HG03469 (cell line): ENCODE data around the gene C9orf85.
"Not testable (repeated sequence)": the region's sequence is repeated elsewhere in the genome, so short reads cannot be mapped to it uniquely, and the experiment has no call there.

ENCODE experiments used
- ATAC-seq: cut with Tn5 transposase; IDR thresholded peaks from one replicate; pipeline ENCODE4 v1.9.1; 2021; ENCODE audit warnings: mild to moderate bottlenecking, moderate library complexity, moderate number of reproducible peaks; ENCODE audit not compliant: unreplicated experiment

C9orf85 gene

GRCh38 chr9:71937070-71937625 is 25.7 kb downstream of the C9orf85 start:
- no peak for ATAC-seq

- ATAC-seq: no peak
Observed at GRCh38 chr9:71937898-71938297, 26.5 kb downstream of the C9orf85 start.

GRCh38 chr9:71941060-71941568 is 29.7 kb downstream of the C9orf85 start:
- ATAC-seq: no peak

GRCh38 chr9:71941998-71942567 is 30.6 kb downstream of the C9orf85 start:
- ATAC-seq: no peak

GRCh38 chr9:71944754-71945375 is 33.4 kb downstream of the C9orf85 start:
- no peak for ATAC-seq

GRCh38 chr9:71954652-71955051 is 43.2 kb downstream of the C9orf85 start:
- not testable (repeated sequence) for ATAC-seq

GRCh38 chr9:71955300-71955915 is 44.0 kb downstream of the C9orf85 start:
- ATAC-seq: no peak

- no peak for ATAC-seq
Observed at GRCh38 chr9:71962328-71962727, 50.9 kb downstream of the C9orf85 start.

GRCh38 chr9:71963471-71963996 is 52.1 kb downstream of the C9orf85 start:
- not testable (repeated sequence) for ATAC-seq

- no peak for ATAC-seq
Observed at GRCh38 chr9:71965403-71965802, 54.0 kb downstream of the C9orf85 start.

GRCh38 chr9:71966601-71967000 is 55.2 kb downstream of the C9orf85 start:
- ATAC-seq: no peak

GRCh38 chr9:71968541-71969090 is 57.2 kb downstream of the C9orf85 start:
- ATAC-seq: no peak

GRCh38 chr9:71975833-71976232 is 64.4 kb downstream of the C9orf85 start:
- ATAC-seq: no peak

GRCh38 chr9:71977003-71977402 is 65.6 kb downstream of the C9orf85 start:
- no peak for ATAC-seq

GRCh38 chr9:71980266-71981190 is 69.1 kb downstream of the C9orf85 start:
- no peak for ATAC-seq

- no peak for ATAC-seq
Observed at GRCh38 chr9:71981944-71982343, 70.5 kb downstream of the C9orf85 start.

- no peak for ATAC-seq
Observed at GRCh38 chr9:71984403-71984802, 73.0 kb downstream of the C9orf85 start.

- no peak for ATAC-seq
Observed at GRCh38 chr9:71984831-71985281, 73.4 kb downstream of the C9orf85 start.

- ATAC-seq: no peak
Observed at GRCh38 chr9:71985297-71985911, 74.0 kb downstream of the C9orf85 start.

- ATAC-seq: no peak
Observed at GRCh38 chr9:71986900-71987299, 75.5 kb downstream of the C9orf85 start.
